ENCODE measurements around the gene KLF4.

- TF ChIP-seq POLR2AphosphoS5 (IDR thresholded peaks at IDR 0.05) (no peak), CTCF (IDR thresholded peaks at IDR 0.05; ENCODE audit: poor library complexity, severe bottlenecking) (no peak), EZH2 (IDR thresholded peaks at IDR 0.05; ENCODE audit: borderline replicate concordance, insufficient read depth, low read length, poor library complexity, severe bottlenecking) (no peak)
These were observed 9.2 kb downstream of the KLF4 start for GRCh38 chr9:107480386-107480789.
